Renal cortical epithelial cell (primary cell): Measurements from ENCODE around the gene AATF. TPM values are rescaled to one million over a fixed set of nuclear protein-coding genes. Genes with fewer than 3 reads are reported as not detected.

Experiments used
- DNase-seq: peaks from one replicate; pipeline ENCODE4 v3.0.0-alpha.2; 2011; ENCODE audit warnings: low read depth
- total RNA-seq: library from RNA; depleted of rRNA; stranded (reverse); fragments of >200 nt; gene quantifications from 2 replicates; pipeline ENCODE4 v1.2.3, GENCODE V29; 2014

Gene AATF
- total RNA-seq, 1 donor from 2014 or later, result 43.8 TPM

DNA sequence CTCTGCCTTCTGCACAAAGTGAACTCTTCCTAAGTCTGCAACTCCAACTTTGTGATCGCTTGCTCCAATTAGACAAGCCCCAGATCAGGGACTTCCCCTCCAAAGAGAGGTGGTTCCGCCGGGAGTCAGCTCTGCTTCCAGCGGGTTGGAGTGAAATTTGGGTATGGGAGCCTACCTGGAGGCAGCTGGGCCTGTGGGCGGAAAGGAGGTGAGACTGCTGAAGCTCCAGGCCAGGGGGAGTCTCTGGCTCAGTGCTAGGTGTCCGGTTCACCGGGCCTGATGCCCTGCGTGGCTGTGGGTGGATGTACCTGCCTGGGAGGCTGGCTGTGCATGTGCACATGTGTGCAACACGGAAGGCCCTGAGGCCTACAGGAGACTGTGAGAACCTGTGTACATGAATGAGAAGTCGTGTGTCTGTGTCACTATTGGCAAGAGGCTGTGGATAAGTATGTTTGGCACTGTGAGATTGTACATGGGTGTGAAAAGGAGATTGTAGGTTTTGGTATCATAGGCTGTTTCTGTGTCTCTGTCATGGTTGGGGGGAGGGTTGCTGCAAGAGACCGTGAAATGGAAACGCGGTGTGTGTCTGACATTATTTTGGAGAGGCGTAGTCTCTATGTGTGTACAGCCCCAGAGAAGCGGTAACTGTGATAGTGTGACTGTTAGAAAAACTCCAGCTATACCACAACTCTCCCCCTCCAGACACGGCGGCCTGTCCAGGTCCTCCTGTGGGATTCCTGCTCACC, 7.3 kb upstream of the AATF start:
- no peak for DNase-seq

DNA sequence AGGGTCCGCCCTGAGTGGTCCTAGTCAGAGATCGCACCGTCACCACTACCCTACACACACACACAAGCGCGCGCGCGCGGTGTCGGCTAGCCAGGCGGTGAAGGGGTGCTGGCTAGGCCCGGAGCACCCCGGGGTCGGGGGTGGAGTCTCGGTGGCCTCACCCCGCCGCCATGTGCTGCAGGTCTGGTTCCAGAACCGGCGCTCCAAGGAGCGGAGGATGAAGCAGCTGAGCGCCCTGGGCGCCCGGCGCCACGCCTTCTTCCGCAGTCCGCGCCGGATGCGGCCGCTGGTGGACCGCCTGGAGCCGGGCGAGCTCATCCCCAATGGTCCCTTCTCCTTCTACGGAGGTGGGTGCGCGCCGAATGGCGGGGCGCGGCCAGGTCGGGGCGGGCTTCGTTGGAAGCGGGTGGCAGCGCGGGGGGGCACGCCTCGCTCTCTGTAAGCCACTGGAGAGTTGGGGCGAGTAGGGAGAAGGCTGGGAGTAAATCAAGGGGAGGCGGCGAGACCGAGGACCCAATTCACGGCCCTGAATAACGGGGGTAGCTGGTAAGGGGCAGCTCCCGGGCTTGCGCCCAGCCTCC, 6.6 kb upstream of the AATF start:
- DNase-seq, result no peak

DNA sequence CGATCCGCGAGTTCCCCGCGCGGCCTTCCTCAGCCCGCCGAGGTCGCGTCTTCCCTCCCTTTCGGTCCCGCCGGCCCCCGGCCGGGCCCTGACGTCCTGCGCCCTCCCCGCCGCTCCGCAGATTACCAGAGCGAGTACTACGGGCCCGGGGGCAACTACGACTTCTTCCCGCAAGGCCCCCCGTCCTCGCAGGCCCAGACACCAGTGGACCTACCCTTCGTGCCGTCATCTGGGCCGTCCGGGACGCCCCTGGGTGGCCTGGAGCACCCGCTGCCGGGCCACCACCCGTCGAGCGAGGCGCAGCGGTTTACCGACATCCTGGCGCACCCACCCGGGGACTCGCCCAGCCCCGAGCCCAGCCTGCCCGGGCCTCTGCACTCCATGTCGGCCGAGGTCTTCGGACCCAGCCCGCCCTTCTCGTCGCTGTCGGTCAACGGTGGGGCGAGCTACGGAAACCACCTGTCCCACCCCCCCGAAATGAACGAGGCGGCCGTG, 6.1 kb upstream of the AATF start:
- DNase-seq, result no peak

DNA sequence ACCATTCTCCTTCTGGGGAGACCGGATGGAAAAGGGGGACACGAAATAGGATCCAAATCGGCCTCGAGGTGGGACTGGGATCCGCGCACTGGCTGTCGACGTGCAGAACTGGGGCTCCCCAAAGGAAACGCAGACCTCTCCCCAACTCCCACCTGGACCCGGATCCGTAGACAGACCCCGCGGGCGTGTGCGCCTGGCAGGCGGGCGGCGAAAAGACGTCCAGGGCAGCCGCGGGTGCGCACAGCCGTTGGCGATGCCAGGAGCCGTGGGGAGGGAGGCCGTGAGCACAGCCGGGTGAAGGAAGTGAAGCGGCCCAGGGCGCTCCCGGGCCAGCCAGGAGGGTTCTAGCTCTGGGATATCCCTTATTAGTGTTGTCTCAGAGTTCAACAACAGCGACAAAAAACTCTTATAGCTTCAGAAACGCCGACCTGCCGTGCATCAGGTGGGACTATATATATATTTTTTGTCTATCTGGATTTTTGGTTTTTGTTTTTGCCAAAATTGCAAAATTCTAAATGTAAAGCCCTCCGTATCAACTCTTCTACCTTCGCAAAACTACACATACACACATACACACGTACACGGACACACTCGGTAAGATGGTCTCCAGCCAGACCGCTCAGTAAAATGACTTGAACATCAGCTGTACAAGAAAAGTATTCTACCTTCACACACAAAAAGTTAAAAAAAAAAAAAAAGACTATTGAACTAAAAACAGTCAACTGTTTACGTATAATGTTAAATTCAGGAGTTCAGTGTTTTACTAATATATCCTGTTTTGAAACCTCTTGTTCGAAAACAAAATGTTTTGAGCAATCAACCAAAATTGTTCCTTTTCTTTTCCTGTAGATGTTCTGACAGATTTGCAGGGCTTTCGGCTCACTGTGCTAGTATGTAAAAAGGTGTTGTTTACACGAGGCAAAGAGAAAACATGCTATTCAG, 5.2 kb upstream of the AATF start:
- DNase-seq, result no peak

DNA sequence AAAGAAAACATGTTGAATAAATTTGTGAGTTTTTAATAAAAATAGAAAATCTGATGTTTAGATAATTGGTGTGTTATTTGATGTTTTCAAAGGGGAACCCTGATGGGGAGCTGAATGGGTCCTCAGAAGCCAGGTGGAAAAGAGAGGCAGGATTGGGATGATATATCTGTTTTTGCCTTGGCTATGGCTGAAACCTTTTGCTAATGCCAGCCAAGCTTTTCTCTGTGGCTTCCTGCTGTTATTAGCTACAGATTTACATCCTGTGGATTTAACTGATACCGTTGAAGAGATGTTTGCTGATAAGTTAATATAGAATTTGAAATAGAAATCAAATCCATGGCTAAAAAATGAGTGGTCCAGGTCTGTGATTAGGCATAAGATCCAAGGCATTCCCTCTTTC, 4.2 kb upstream of the AATF start:
- DNase-seq, result no peak

DNA sequence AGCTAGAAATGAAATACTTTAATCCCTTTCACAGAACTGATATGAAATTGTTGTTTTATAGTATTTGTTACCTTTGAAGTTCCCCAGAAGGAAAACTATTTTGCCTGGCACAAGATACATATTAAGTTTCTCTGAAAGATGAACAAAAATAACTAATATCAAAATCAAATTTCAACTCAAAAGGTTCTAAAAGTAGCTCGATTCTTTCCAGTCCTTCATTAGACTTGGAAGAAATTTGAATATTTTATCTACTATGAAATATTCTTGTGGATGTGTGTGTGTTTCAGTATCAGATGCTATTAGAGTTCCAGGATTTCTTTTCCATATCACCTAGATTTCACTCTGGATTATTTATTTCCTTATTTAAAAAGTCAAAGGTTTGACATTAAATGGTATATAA, 3.6 kb upstream of the AATF start:
- DNase-seq, result no peak

DNA sequence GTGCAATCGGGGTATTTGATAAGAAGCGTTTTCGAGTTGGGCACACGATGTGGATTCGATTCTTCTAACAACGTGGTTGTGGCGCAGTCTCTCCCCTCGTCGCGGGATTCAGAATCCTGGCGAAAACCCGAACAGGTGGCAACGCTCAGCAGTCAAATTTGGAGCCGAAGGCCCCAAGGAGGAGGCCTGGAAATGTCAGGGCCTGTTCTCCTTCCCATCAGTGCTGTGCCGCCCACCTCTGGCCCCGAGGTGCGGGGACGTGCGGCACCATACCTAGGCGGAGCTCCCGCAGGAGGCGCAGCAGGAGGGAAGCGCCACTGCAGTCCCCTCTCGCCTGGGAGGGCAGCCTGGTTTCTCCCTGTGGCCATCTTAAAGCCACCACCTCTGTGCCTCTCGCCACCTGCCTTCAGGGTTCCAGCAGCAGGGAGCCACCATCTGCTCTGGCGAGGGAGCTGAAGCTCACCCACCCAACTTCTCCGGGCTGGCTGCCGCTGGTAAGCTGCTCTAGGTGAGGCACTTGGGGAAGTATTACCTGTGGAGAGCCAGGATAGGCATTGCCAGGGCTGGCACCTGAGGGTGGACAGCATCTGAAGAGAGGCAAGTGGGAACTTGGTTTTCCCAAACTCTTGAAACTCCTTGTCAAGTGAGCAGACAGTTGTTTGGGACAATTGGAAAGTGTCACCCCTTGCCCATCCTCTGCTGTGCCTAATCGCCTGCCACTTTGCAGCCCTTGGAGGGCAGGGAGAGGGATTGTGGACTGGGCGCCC, 2.6 kb upstream of the AATF start:
- DNase-seq, result no peak

DNA sequence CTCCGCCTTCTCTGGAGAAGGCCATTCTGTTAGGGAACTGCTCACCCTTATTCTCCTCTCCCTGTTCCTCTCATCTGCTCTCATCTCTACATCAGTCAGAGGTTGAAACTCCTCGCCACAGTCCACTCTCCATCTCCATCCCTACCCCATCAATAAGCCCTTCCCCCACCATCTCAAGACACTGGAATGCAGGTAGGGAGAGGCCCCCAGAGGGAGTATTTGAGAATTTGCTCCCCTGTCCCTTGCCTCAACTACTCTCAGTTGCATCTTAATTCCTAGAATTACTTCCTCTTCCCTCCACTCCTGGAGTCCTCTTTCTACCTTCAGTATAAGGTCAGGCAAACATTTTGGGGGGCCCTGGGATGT, 2.0 kb upstream of the AATF start:
- no peak for DNase-seq

DNA sequence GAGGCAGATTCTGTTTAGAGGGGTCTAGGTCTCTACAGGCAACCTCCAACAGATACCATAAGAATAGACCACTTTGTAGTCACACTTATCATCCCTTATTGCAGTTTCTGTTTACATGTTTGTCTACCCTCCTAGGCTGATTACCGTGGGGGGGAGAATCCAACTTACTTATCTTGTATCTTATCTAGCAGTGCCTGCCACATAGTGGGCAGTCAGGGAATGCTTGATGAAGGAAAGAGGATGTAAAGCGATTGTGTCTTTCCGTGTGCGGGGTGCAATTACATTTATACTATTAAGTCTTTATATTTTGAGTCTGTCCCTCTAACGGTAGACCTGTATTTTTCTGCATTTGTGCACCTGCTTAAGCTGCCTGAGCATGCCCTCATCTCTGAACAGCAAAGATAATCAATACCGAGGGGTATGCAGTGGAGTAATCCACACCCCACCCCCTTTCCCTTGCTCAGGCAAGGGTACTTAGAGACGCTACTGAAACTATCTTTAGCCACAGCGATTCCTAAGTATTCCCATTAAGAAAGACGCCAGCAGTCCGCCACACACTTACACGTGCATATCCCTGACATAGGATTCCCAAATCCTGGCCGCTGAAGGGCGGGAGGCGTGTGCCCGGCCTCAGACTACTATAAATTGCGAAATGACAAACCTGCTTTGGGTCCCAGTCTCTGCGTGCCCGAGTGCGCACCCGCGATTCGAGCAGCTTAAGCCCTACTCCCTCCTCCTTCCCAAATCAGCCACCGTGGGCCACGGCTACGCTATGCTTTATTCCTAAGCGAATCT, 635 bp upstream of the AATF start:
- no peak for DNase-seq

DNA sequence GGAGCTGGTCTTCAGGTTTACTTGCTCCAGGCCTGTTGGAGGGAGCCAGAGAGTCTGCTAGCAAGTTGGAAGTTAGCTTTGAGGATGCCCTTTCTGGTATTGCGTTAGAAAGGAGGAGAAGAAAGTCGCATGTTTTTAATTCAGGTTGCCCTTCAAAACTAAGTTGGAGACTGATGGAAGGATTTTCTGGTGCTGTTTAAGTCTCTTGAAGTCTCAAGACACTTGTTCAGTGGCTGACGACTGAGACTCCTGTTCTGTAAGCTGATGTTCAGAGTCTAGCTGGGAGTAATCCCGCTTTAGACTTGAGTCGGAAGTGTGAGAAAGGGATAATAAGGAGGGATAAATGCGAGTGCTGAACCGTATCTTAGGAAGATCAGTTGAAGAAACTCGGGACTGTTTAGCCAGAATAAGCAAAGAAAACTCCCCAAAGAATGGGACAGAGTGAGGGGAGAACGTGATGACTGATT, 740 bp downstream of the AATF start:
- peak; percentile 40 for DNase-seq

DNA sequence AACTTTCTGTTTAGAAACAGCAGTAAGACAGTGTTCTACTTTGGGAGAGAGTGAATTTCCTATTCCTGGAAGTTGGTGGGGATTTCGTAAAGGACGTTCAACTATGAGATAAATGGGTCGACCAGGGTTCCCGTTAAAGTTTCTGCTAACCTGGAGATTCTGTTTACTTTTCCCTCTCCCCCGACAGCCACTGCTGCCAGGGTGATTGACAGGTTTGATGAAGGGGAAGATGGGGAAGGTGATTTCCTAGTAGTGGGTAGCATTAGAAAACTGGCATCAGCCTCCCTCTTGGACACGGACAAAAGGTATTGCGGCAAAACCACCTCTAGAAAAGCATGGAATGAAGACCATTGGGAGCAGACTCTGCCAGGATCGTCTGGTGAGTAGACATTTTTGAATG, 1.3 kb downstream of the AATF start:
- no peak for DNase-seq

DNA sequence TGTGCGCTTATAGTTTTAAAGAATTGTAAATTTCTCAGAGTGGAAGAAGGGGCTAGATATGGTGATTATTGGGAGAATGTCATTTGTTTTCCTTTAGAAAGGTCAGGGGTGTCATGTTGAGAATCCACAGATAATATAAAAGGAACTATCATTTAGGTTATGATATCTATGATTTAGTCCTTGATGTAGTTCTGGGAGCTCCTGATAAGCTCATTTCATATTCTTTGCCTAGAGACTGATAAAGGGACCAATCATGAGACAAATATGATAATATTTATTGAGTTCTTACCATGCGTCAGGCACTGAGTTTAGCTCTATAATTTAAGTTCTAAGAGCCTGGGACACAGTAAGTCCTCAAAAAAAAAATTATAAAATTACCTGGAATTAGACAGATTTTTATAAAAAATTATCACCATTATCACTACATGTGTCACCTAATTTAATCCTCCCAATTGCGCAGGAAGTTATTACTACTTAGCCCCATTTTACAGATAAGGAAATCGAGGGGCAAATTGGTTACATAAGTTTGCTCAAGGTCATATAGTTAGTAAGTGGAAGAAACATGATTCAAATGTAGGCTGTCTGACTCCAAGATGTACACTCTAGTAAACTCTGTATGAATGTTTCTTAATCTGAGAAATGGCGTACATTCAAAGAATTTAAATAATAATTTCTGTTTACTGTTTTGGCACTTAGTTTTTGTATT, 2.5 kb downstream of the AATF start:
- no peak for DNase-seq

DNA sequence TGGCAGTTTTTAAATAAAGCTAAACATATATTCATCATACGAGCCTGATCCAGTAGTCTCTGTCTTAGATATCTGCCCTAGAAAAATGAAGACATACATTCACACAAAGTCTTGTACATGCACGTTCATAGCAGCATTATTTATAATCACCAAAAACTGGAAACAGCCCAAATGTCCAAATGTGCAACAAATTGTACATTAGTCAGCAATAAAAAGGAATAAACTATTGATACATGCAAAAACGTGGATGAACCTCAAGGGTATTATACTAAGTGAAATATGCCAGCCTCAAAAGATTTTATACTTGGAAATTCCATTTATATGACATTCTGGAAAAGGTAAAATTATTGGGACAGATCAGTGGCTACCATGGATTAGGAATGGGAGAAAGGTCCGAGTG, 22.8 kb downstream of the AATF start:
- no peak for DNase-seq

DNA sequence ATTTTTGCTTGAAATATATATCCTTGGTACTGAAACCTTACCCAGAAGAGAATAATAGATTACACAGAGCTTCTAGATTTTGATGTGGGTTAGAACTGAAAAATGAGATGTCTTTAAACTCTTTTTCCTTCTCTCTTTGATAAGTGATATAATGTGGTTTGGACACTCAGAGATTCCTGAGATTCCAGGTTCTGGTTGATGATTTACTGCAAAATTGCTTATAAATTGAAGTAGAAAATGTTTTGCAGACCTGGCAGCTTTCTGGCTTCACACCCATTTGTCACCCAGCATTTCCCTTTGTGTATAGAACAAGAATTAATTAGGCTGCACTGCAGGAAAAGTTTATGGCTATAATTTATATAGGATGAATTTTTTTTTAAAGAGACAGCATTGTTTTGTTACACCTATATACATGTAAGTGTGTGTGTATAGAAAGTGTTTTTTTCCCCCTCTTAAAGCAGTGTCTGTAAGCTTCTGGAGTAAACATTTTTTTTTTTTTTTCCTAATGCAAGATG, 23.5 kb downstream of the AATF start:
- DNase-seq, result peak; percentile 73

DNA sequence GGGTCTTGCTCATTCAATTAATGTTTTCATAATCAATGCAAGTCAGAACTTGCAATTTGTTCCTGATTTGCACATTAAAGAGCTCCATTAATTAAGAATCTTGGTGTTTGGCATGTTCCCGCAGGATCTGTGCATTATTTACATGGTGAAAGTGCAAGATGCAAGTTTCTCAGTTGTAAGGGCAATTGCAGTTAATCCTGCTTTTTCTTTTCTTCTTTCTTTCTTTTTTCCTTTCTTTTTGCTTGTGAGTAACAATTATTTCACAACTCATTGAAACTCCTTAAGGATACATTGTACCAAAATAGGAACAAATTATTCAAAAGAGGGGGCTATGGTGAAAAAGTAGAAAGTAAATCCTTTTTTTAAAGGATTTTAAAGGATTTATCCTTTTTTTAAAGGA, 24.2 kb downstream of the AATF start:
- DNase-seq, result no peak

DNA sequence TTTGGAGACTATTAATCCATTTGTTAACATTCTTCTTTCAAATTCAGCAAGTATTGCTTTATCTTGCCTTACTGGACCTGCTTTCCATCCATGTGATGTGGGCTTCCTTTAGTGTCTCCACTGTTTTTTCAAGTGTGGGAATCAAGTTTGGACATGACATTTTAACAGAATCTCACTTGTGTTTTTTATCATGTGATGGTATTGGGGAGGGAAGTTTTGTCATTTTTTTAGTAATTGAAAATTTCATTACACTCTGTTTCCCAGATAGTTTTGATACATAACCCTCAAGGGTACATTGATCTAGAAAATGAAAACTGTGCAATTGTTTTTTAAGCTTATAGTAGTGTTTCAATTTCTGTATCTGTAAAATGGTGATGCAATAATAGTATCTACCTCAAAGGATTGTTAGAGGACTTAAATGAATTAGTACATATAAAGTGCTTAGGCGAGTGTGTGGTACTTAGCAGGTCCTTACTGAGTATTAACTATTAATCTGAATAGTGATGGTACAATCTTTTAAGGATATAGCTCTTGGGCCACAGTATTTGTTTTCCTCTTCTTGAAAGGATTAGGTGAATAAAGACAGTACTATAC, 27.3 kb downstream of the AATF start:
- DNase-seq, result no peak

DNA sequence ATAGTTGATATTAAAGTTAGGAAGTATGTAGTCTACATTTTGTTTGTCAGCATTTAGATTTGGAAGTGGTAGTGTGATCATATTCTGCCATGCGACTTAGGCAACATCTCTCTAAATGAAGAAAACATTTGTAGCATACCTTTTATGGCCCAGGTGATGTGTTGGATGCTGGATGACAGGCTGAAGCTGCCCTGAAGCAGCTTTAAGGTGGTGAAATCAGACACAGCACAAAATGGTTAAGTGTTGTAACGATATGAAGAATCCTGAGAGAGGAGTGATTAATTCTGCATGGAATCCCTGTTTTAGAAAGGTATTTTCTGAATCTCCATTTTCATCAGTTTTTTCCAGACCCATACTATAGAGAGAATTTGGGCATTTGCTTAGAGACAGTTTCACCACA, 28.3 kb downstream of the AATF start:
- DNase-seq, result no peak

DNA sequence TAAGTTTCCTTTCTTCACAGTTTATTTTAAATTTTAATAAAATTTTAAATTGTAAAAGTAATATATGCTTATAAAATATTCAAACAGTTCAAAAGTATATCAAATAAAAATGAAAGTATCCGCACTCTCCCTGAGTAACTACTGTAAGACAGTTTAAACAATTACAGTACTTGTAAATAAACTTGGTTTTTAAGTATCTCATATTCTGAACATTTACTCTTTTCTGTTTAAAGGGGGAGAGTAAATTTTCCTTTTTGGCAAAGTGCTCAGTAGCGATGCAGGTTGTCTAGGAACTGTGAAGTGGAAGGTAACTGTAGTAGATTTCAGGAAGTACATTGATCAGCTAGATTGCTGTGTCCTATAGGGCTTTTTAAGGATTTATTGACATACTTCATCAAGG, 28.8 kb downstream of the AATF start:
- no peak for DNase-seq

DNA sequence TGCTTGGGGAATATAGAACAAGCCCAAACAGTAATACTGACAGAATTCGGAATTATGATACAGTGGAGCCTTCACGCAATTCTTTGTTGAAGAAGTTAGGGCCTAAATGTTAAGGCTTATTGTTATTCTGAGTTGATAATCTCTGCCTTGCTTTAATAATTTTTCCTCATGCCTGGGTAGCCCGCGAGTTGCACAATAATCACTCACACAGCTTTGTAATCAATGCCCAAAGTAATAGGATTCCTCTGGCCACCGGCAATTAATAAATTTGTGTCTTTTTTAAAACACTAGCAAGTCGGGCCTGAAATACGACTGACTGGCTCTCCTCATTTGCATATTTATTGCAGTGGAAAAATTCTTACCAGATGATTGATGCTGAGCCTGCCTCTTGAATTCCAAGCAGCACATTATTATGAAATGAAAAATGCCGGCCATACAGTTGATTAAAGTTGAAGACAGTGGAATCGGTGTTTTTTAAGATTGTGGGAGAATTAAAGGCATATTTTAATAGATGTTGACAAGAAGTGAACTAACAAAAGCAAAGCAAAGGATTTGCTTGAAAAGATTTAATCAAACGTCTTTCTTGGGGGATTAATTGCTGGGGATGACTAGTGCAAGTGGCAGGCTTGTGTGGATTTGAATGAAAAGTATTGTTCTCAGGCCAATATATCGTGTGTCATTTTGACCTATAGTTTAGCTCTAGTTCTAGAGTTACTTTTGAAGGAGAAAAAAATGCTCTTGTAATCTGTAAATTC, 30.2 kb downstream of the AATF start:
- DNase-seq, result peak; percentile 30
